Small intestine (tissue), 16 donors: ENCODE data around the gene COG5. TPM values are rescaled to one million over a fixed set of nuclear protein-coding genes. Genes with fewer than 3 reads are reported as not detected.

Experiments
- DNase-seq, 2 donors: peaks; one replicate each; pipeline versions ENCODE4 v3.0.0 to v3.0.0-alpha.2; 2013
- FAIRE-seq: peaks from 2 replicates; lab custom pipeline; 2012; peaks lifted over from hg19 to GRCh38; lab: Jason Lieb, UNC
- H3K27ac ChIP-seq, 3 donors: one replicate each; pipeline ENCODE4 v1.5.1; 2013; ENCODE audit warnings: low read length in 2 of 3, mild to moderate bottlenecking in 2 of 3, control low read depth in 1 of 3, inconsistent platforms in 1 of 3, low read depth in 1 of 3, moderate library complexity in 1 of 3
- H3K27me3 ChIP-seq, 3 donors: one replicate each; pipeline ENCODE4 v1.6.1; 2013; ENCODE audit warnings: low read length in 3 of 3, inconsistent platforms in 1 of 3; ENCODE audit not compliant: control insufficient read depth in 3 of 3, insufficient read depth in 3 of 3
- H3K36me3 ChIP-seq, 3 donors: one replicate each; pipeline ENCODE4 v1.6.1; 2013; ENCODE audit warnings: low read length in 3 of 3, inconsistent platforms in 1 of 3, low read depth in 1 of 3, mild to moderate bottlenecking in 1 of 3, moderate library complexity in 1 of 3; ENCODE audit not compliant: control insufficient read depth in 3 of 3, insufficient read depth in 2 of 3
- H3K4me1 ChIP-seq, 3 donors: one replicate each; pipeline ENCODE4 v1.6.1; 2013; ENCODE audit warnings: low read length in 2 of 3, inconsistent platforms in 1 of 3, low read depth in 1 of 3, mild to moderate bottlenecking in 1 of 3, moderate library complexity in 1 of 3; ENCODE audit not compliant: control insufficient read depth in 3 of 3, insufficient read depth in 2 of 3
- H3K4me3 ChIP-seq, 3 donors: one replicate each; pipeline ENCODE4 v1.5.1; 2013; ENCODE audit warnings: low read length in 3 of 3, control low read depth in 1 of 3, inconsistent platforms in 1 of 3, low read depth in 1 of 3, mild to moderate bottlenecking in 1 of 3, moderate library complexity in 1 of 3
- H3K9me3 ChIP-seq, 2 donors: one replicate each; pipeline ENCODE4 v1.6.1; 2013; ENCODE audit warnings: low read depth in 1 of 2, low read length in 1 of 2; ENCODE audit not compliant: control insufficient read depth in 2 of 2, insufficient read depth in 1 of 2
- WGBS, 3 donors: extraction: QIAGEN DNeasy Blood & Tissue Kit; methylation state at CpG; one replicate each; pipeline ENCODE4 v1.1.7; 2013; 5-methylcytosine and 5-hydroxymethylcytosine counted together
- long read RNA-seq, 10 donors: transcript quantifications; one replicate each; lab custom pipeline, GENCODE V29; 2026
- polyA plus RNA-seq, 4 donors: library from polyadenylated mRNA; stranded (reverse) in 3 of 4; unstranded in 1 of 4; fragments of 200-250 nt in 3 of 4; fragments of 120-200 nt in 1 of 4; gene quantifications; one replicate each; pipeline versions ENCODE4 v1.2.1 to v1.2.3, GENCODE V29; 2013
- donor health status: healthy with polysubstance abuse.
- donor health status: control.
- donor health status: control.
- donor health status: Bipolar disorder and iron deficiency.
- donor health status: healthy.

The COG5 gene
- polyA plus RNA-seq = 10 to 100 TPM; 10.3 to 41.6 (median 12.5) TPM
- long read RNA-seq, donor 1, full-length matches to known transcripts = 12 of 19 reads
- long read RNA-seq, donor 1, partial matches to known transcripts = 7 of 19 reads
- long read RNA-seq, donor 1, other reads (novel, unspliced or antisense) = 0 of 19 reads
- long read RNA-seq, donor 2, full-length matches to known transcripts = 2 of 2 reads
- long read RNA-seq, donor 2, partial matches to known transcripts = 0 of 2 reads
- long read RNA-seq, donor 2, other reads (novel, unspliced or antisense) = 0 of 2 reads
- long read RNA-seq, donor 3, full-length matches to known transcripts = 3 of 3 reads
- long read RNA-seq, donor 3, partial matches to known transcripts = 0 of 3 reads
- long read RNA-seq, donor 3, other reads (novel, unspliced or antisense) = 0 of 3 reads
- long read RNA-seq, donor 4 = 0 reads
- long read RNA-seq, donor 5 = 0 reads
- long read RNA-seq, donor 6, full-length matches to known transcripts = 2 of 50 reads
- long read RNA-seq, donor 6, partial matches to known transcripts = 48 of 50 reads
- long read RNA-seq, donor 6, other reads (novel, unspliced or antisense) = 0 of 50 reads
- long read RNA-seq, donor 7, full-length matches to known transcripts = 4 of 565 reads
- long read RNA-seq, donor 7, partial matches to known transcripts = 506 of 565 reads
- long read RNA-seq, donor 7, other reads (novel, unspliced or antisense) = 55 of 565 reads
- long read RNA-seq, donor 8 = 0 reads
- long read RNA-seq, donor 9 = 0 reads
- long read RNA-seq, donor 10, full-length matches to known transcripts = 7 of 12 reads
- long read RNA-seq, donor 10, partial matches to known transcripts = 5 of 12 reads
- long read RNA-seq, donor 10, other reads (novel, unspliced or antisense) = 0 of 12 reads

- H3K4me1 ChIP-seq = peaks cover 0 to 13% (median 10%) of the 10 kb centered on the region in 3 donors
- FAIRE-seq = no peak
- 0 to 1% (median 0%) methylated on average over 44 to 55 of the region's 55 CpGs for WGBS, 3 donors
Observed at GRCh38 chr7:107563775-107564552, at the start of gene COG5, which contains the start of gene DUS4L. TSS of gene COG5 (minus strand) at chr7:107563920. CDS start at chr7:107563896, 24 bp downstream. TSS of gene DUS4L (plus strand) at chr7:107563971. CDS start at chr7:107567071, 3,100 bp downstream.

GRCh38 chr7:107613439-107613838 lies 49.7 kb upstream of the COG5 start:
- Histone ChIP-seq H3K27ac (no peak overlapping the region), H3K36me3 (peaks cover 4 to 16% (median 6%) of the 10 kb centered on the region in 3 donors), H3K4me1 (peaks cover 0 to 5% (median 0%) of the 10 kb centered on the region in 3 donors), H3K9me3 (no peaks in the 10 kb centered on the region), H3K27me3 (no peaks in the 10 kb centered on the region), H3K4me3 (no peak overlapping the region)
- DNase-seq = no peak
- whole genome bisulfite sequencing, 3 donors = 75 to 83% (median 78%) methylated on average over 1 of the region's 1 CpG
- FAIRE-seq = no peak

More at GRCh38 chr7:107563775-107564552, at the start of gene COG5, which contains the start of gene DUS4L:
- Histone ChIP-seq H3K27me3 (no peaks in the 10 kb centered on the region), H3K36me3 (no peaks in the 10 kb centered on the region), H3K27ac (peak within 1 kb of the TSS; percentile 97 to 100 (median 99)), H3K4me3 (peak within 1 kb of the TSS; percentile 81 to 88 (median 87)), H3K9me3 (no peaks in the 10 kb centered on the region)
- DNase-seq = peak; percentile 89 to 97

- Histone ChIP-seq H3K4me3 (no peak overlapping the region), H3K4me1 (peaks cover 0 to 5% (median 0%) of the 10 kb centered on the region in 3 donors), H3K9me3 (no peaks in the 10 kb centered on the region), H3K27me3 (no peaks in the 10 kb centered on the region), H3K36me3 (peaks cover 4 to 8% (median 4%) of the 10 kb centered on the region in 3 donors), H3K27ac (no peak overlapping the region)
- 86 to 98% (median 92%) methylated on average over 1 of the region's 1 CpG for WGBS, 3 donors
- DNase-seq (no peak), FAIRE-seq (no peak)
Observed at GRCh38 chr7:107610323-107610722, 46.6 kb upstream of the COG5 start.

GRCh38 chr7:107609811-107610261 lies 46.1 kb upstream of the COG5 start:
- Histone ChIP-seq H3K27ac (no peak overlapping the region), H3K9me3 (no peaks in the 10 kb centered on the region), H3K36me3 (peaks cover under 1 to 5% (median 3%) of the 10 kb centered on the region in 3 donors), H3K27me3 (no peaks in the 10 kb centered on the region), H3K4me1 (peaks cover 0 to 5% (median 0%) of the 10 kb centered on the region in 3 donors), H3K4me3 (no peak overlapping the region)
- FAIRE-seq (no peak), DNase-seq (no peak)
- 65 to 87% (median 81%) methylated on average over 4 of the region's 4 CpGs for WGBS, 3 donors

GRCh38 chr7:107606303-107606702 lies 42.6 kb upstream of the COG5 start:
- Histone ChIP-seq H3K4me3 (no peak overlapping the region), H3K4me1 (no peaks in the 10 kb centered on the region), H3K36me3 (peaks cover 0 to 4% (median 0%) of the 10 kb centered on the region in 3 donors), H3K27ac (no peak overlapping the region), H3K9me3 (no peaks in the 10 kb centered on the region), H3K27me3 (no peaks in the 10 kb centered on the region)
- FAIRE-seq (no peak), DNase-seq (no peak)
- 95 to 97% (median 96%) methylated on average over 1 of the region's 1 CpG for WGBS, 3 donors

- no peak for DNase-seq
- 90 to 92% (median 91%) methylated on average over 3 of the region's 3 CpGs for WGBS, 3 donors
Observed at GRCh38 chr7:107605218-107605815, 41.6 kb upstream of the COG5 start.

GRCh38 chr7:107600816-107601215 lies 37.1 kb upstream of the COG5 start:
- FAIRE-seq = no peak
- peaks cover 0 to 3% (median 0%) of the 10 kb centered on the region in 3 donors for H3K4me1 ChIP-seq
- no peaks in the 10 kb centered on the region for H3K9me3 ChIP-seq
- no peak for DNase-seq
- no peaks in the 10 kb centered on the region for H3K27me3 ChIP-seq
- H3K27ac ChIP-seq = no peak overlapping the region
- H3K4me3 ChIP-seq = no peak overlapping the region
- WGBS, 3 donors = 80 to 98% (median 97%) methylated on average over 2 of the region's 2 CpGs
- peaks cover 3 to 7% (median 3%) of the 10 kb centered on the region in 3 donors for H3K36me3 ChIP-seq

More at GRCh38 chr7:107605218-107605815, 41.6 kb upstream of the COG5 start:
- peaks cover 3 to 4% (median 3%) of the 10 kb centered on the region in 3 donors for H3K36me3 ChIP-seq
- H3K9me3 ChIP-seq = no peaks in the 10 kb centered on the region
- H3K4me3 ChIP-seq = no peak overlapping the region
- no peaks in the 10 kb centered on the region for H3K4me1 ChIP-seq
- H3K27ac ChIP-seq = no peak overlapping the region
- no peaks in the 10 kb centered on the region for H3K27me3 ChIP-seq
- FAIRE-seq = no peak
